GM12878 (cell line): Measurements from ENCODE around the gene NPAS3. TPM values are rescaled to one million over a fixed set of nuclear protein-coding genes. Genes with fewer than 3 reads are reported as not detected.

ENCODE experiments used
- ATAC-seq: fragments of 200-7000 bp; cut with Tn5 transposase; 3 replicates; pipeline ENCODE4 v1.9.1; 2020; ENCODE audit warnings: mild to moderate bottlenecking, moderate library complexity
- BruUV-seq: library from RNA; stranded (reverse); fragments of 400-500 nt; replicated peaks from 2 replicates; lab custom pipeline; 2021; lab: Mats Ljungman, UMichigan
- CTCF ChIA-PET: fragments of 300-600 bp; sonication (Branson Sonifier 250); formaldehyde crosslinking; extraction: SDS; loops from one replicate; lab custom pipeline; 2021; ENCODE audit warnings: inconsistent platforms; lab: Yijun Ruan, JAX
- POLR2A ChIA-PET: fragments of 350-600 bp; formaldehyde crosslinking; extraction: SDS; loops from one replicate; lab custom pipeline; 2021; ENCODE audit warnings: inconsistent platforms; lab: Charles Lee
- RAD21 ChIA-PET: fragments of 300-600 bp; sonication (Branson Sonifier 250); formaldehyde crosslinking; loops from one replicate; lab custom pipeline; 2023; ENCODE audit warnings: antibody characterized with exemption; ENCODE audit not compliant: unreplicated experiment; lab: Charles Lee
- SMC1A ChIA-PET: fragments of 300-600 bp; sonication (Branson Sonifier 250); formaldehyde crosslinking; loops from one replicate; lab custom pipeline; 2023; ENCODE audit not compliant: unreplicated experiment, uncharacterized antibody; lab: Charles Lee
- DNase-seq: peaks from one replicate; pipeline ENCODE4 v3.0.0-alpha.2; 2011; ENCODE audit warnings: low read depth, low spot score
- FAIRE-seq: peaks from 3 replicates; lab custom pipeline; 2011; peaks lifted over from hg19 to GRCh38; lab: Jason Lieb, UNC
- H2AFZ ChIP-seq: 2 replicates; pipeline ENCODE4 v1.6.0; 2011; ENCODE audit warnings: low read depth, low read length, control low read depth; ENCODE audit not compliant: control insufficient read depth
- H3K27ac ChIP-seq: 2 replicates; pipeline ENCODE4 v1.5.1; 2011; ENCODE audit warnings: control low read depth; ENCODE audit not compliant: control insufficient read depth, insufficient read depth
- H3K27me3 ChIP-seq, 2 experiments: replicated peaks in 1 of 2; 2 replicates each; pipeline versions ENCODE4 v1.6.0 to v1.6.1; 2011; ENCODE audit warnings: low read length in 1 of 2; ENCODE audit not compliant: control insufficient read depth in 2 of 2, insufficient read depth in 2 of 2
- H3K36me3 ChIP-seq, 2 experiments: 2 replicates each; pipeline ENCODE4 v1.5.1; 2011; ENCODE audit warnings: low read length in 1 of 2; ENCODE audit not compliant: control insufficient read depth in 2 of 2, insufficient read depth in 2 of 2
- H3K4me1 ChIP-seq: 2 replicates; pipeline ENCODE4 v1.6.1; 2011; ENCODE audit warnings: mild to moderate bottlenecking, low read length, moderate library complexity, mixed read lengths; ENCODE audit not compliant: control insufficient read depth, insufficient read depth
- H3K4me2 ChIP-seq: 2 replicates; pipeline ENCODE4 v1.6.0; 2011; ENCODE audit warnings: control low read depth; ENCODE audit not compliant: control insufficient read depth, insufficient read depth
- H3K4me3 ChIP-seq: fragments of 200-600 bp; sonication (generic); 2 replicates; pipeline ENCODE4 v1.5.1; 2016
- H3K79me2 ChIP-seq: 2 replicates; pipeline ENCODE4 v1.6.0; 2011; ENCODE audit warnings: low read length; ENCODE audit not compliant: control insufficient read depth, insufficient read depth
- H3K9ac ChIP-seq: 2 replicates; pipeline ENCODE4 v1.8.0; 2011; ENCODE audit warnings: low read length, control low read depth, mixed read lengths; ENCODE audit not compliant: control insufficient read depth, insufficient read depth
- H3K9me3 ChIP-seq: replicated peaks from 3 replicates; pipeline ENCODE4 v1.5.1; 2011; ENCODE audit warnings: mild to moderate bottlenecking, low read length; ENCODE audit not compliant: control insufficient read depth, insufficient read depth
- H4K20me1 ChIP-seq: 2 replicates; pipeline ENCODE4 v1.6.0; 2011; ENCODE audit not compliant: control insufficient read depth, insufficient read depth
- CBFB ChIP-seq: IDR thresholded peaks from 2 replicates; pipeline ENCODE4 v1.6.1; 2016; ENCODE audit warnings: antibody characterized with exemption, low read depth
- E4F1 ChIP-seq: fragments of 450-650 bp; IDR thresholded peaks from 2 replicates; pipeline ENCODE4 v1.6.1; 2018; ENCODE audit warnings: borderline replicate concordance, mild to moderate bottlenecking; ENCODE audit not compliant: partially characterized antibody
- POLR2A ChIP-seq: IDR thresholded peaks from 2 replicates; pipeline ENCODE4 v1.6.1; 2011; ENCODE audit warnings: low read depth, mild to moderate bottlenecking, low read length
- POLR2AphosphoS5 ChIP-seq: IDR thresholded peaks from 2 replicates; pipeline ENCODE4 v1.6.1; 2011; ENCODE audit warnings: mild to moderate bottlenecking, low read length, inconsistent platforms
- RELA ChIP-seq: fragments of 450-650 bp; IDR thresholded peaks from 2 replicates; pipeline ENCODE4 v1.8.0; 2014; ENCODE audit warnings: borderline replicate concordance; ENCODE audit not compliant: partially characterized antibody
- RUNX3 ChIP-seq: IDR thresholded peaks from 2 replicates; pipeline ENCODE4 v1.6.1; 2012; ENCODE audit warnings: low read length, inconsistent platforms
- SMAD1 ChIP-seq: fragments of 450-650 bp; IDR thresholded peaks from 2 replicates; pipeline ENCODE4 v1.6.1; 2018; ENCODE audit warnings: mild to moderate bottlenecking, low read depth; ENCODE audit not compliant: partially characterized antibody
- ZNF384 ChIP-seq: IDR thresholded peaks from 2 replicates; pipeline ENCODE4 v1.6.1; 2012; ENCODE audit warnings: low read depth, mild to moderate bottlenecking, low read length, improper control_type of control experiment, borderline replicate concordance
- WGBS: methylation state at CpG from one replicate; pipeline ENCODE4 v1.1.6; 2016; ENCODE audit warnings: low lambda C conversion rate; ENCODE audit not compliant: insufficient replicate concordance, insufficient coverage; ENCODE audit errors: missing lambda C conversion rate; 5-methylcytosine and 5-hydroxymethylcytosine counted together
- in situ Hi-C: fragments of 300-500 bp; cut with MboI; formaldehyde crosslinking; loops from 9 replicates; pipeline ENCODE4 v1.14.3; 2018; ENCODE audit warnings: mixed read lengths
- intact Hi-C: fragments of 100-400 bp; cut with micrococcal nuclease; formaldehyde crosslinking; loops from one replicate; pipeline ENCODE4 v1.14.2; 2022; ENCODE audit not compliant: unreplicated experiment
- polyA plus RNA-seq, 11 experiments: library from polyadenylated mRNA; depleted of rRNA in 4 of 11; unstranded in 6 of 11; stranded (reverse) in 5 of 11; fragments of >200 nt; fragmentation: Nextera tagmentation in 4 of 11; fragmentation: Illumina TruSeq in 1 of 11; extraction: Ambion mirVana in 4 of 11; extraction: Trizol in 1 of 11; gene quantifications; 1 replicate in 1 of 11; 2 replicates in 10 of 11; pipeline versions ENCODE4 v1.2.1 to v1.2.3, GENCODE V29; 2011 to 2016; ENCODE audit warnings: inconsistent platforms in 2 of 11, missing spikeins in 2 of 11, low read depth in 1 of 11
- total RNA-seq, 4 experiments: library from RNA; depleted of rRNA in 3 of 4; stranded (reverse); fragments of >200 nt in 3 of 4; fragmentation: Illumina TruSeq in 1 of 4; extraction: Trizol in 1 of 4; gene quantifications; 2 replicates each; pipeline versions ENCODE4 v1.2.1 to v1.2.3, GENCODE V29; 2013 to 2021
- TF ChIP-seq, protein P1 (sequence below): IDR thresholded peaks from 2 replicates; pipeline ENCODE4 v1.6.1; 2012; ENCODE audit warnings: low read depth, low read length, improper control_type of control experiment
- TF ChIP-seq, protein P2 (sequence below): fragments of 450-650 bp; IDR thresholded peaks from 2 replicates; pipeline ENCODE4 v1.6.1; 2016; ENCODE audit warnings: mild to moderate bottlenecking, moderate library complexity, borderline replicate concordance

The NPAS3 gene
- total and polyA plus RNA-seq, 10 of the 15 experiments (the other 5 are each of a cell fraction or from before 2014, with no cell fraction given): under 0.01 to 2.7 (median 0.03) TPM; not detected in 6

DNA sequence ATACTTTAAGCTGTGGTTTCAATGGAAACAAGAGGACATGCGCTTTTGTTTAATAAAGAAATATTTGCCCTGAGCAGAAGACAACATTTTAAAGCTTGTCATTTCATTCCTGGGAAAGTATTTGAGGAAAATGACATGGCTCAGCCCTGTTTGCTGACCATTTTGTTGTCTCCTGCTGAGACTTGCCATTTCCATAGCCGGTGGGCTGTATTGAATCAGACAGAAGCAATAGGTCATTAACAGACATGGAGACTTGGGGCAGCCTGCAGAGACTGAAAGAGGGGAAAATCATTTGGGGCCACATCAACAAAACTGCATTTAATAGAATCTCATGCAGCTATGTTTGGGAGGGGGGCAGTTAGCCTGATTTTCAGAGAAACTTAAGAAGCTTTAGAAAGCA lies 443.0 kb downstream of the NPAS3 start:
- no peaks in the 10 kb centered on the region for H3K9me3 ChIP-seq
- no peak for FAIRE-seq
- H2AFZ ChIP-seq: no peak overlapping the region
- TF ChIP-seq ZNF384: no peak
- no peak for TF ChIP-seq POLR2A
- TF ChIP-seq CBFB: no peak
- TF ChIP-seq, protein P1, sequence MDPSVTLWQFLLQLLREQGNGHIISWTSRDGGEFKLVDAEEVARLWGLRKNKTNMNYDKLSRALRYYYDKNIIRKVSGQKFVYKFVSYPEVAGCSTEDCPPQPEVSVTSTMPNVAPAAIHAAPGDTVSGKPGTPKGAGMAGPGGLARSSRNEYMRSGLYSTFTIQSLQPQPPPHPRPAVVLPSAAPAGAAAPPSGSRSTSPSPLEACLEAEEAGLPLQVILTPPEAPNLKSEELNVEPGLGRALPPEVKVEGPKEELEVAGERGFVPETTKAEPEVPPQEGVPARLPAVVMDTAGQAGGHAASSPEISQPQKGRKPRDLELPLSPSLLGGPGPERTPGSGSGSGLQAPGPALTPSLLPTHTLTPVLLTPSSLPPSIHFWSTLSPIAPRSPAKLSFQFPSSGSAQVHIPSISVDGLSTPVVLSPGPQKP: no peak
- TF ChIP-seq, protein P2, sequence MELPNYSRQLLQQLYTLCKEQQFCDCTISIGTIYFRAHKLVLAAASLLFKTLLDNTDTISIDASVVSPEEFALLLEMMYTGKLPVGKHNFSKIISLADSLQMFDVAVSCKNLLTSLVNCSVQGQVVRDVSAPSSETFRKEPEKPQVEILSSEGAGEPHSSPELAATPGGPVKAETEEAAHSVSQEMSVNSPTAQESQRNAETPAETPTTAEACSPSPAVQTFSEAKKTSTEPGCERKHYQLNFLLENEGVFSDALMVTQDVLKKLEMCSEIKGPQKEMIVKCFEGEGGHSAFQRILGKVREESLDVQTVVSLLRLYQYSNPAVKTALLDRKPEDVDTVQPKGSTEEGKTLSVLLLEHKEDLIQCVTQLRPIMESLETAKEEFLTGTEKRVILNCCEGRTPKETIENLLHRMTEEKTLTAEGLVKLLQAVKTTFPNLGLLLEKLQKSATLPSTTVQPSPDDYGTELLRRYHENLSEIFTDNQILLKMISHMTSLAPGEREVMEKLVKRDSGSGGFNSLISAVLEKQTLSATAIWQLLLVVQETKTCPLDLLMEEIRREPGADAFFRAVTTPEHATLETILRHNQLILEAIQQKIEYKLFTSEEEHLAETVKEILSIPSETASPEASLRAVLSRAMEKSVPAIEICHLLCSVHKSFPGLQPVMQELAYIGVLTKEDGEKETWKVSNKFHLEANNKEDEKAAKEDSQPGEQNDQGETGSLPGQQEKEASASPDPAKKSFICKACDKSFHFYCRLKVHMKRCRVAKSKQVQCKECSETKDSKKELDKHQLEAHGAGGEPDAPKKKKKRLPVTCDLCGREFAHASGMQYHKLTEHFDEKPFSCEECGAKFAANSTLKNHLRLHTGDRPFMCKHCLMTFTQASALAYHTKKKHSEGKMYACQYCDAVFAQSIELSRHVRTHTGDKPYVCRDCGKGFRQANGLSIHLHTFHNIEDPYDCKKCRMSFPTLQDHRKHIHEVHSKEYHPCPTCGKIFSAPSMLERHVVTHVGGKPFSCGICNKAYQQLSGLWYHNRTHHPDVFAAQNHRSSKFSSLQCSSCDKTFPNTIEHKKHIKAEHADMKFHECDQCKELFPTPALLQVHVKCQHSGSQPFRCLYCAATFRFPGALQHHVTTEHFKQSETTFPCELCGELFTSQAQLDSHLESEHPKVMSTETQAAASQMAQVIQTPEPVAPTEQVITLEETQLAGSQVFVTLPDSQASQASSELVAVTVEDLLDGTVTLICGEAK: no peak
- no peak for TF ChIP-seq RELA
- TF ChIP-seq RUNX3: no peak
- no peak for TF ChIP-seq E4F1
- TF ChIP-seq SMAD1: no peak
- TF ChIP-seq POLR2AphosphoS5: no peak
- H3K36me3 ChIP-seq: no peaks in the 10 kb centered on the region
- ChIA-PET CTCF (no interaction called here), POLR2A (interaction anchor here (1.2 kb wide), 1 partner anchor 61 kb away, joined by 3 read pairs; no protein-coding TSS in a partner anchor), RAD21 (interaction anchor here (1.2 kb wide), 1 partner anchor 12 kb away, joined by 4 read pairs; no protein-coding TSS in a partner anchor), SMC1A (interaction anchor here (1.0 to 1.1 kb wide), 2 partner anchors 13 to 74 kb away, joined by 3 read pairs; no protein-coding TSS in a partner anchor)
- intact Hi-C loops: no loop called here
- 46% methylated on average over 2 of the region's 2 CpGs for WGBS
- DNase-seq: no peak
- no TSS peak for BruUV-seq
- H4K20me1 ChIP-seq: no peaks in the 10 kb centered on the region
- H3K9ac ChIP-seq: no peak overlapping the region
- no peak overlapping the region for H3K27ac ChIP-seq
- no peak overlapping the region for H3K4me2 ChIP-seq
- H3K79me2 ChIP-seq: no peaks in the 10 kb centered on the region
- no peaks in the 10 kb centered on the region for H3K27me3 ChIP-seq
- in situ Hi-C loops: no loop called here
- no peak overlapping the region for H3K4me3 ChIP-seq
- peaks cover 9% of the 10 kb centered on the region; the same call in 1 of the 2 replicates for H3K4me1 ChIP-seq
- no peak for ATAC-seq
